ENCODE measurements around the gene GGT1.
A peak's percentile ranks its signal among the peaks of the same experiment; 100 is the strongest.

Gene GGT1

DNA sequence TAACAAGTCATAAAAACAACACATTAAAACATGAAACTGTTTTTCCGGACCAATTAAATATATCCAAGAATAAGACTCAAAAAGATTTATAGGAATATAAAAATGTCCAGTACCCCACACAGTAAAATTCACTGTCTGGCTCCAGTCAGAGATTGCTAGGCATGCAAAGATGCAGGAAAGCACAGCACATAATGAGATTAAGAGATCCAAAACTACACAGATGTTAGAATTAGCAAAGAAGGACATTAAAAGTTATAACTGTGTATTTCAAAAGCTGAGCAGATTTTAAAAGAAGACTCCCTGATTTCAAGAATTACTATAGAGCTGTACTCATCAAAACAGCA, 23.8 kb upstream of the GGT1 start (continued):
- TF ChIP-seq ZNF621 (tag by site-specific recombination; IDR thresholded peaks at IDR 0.05): no peak
- TF ChIP-seq, protein P1, sequence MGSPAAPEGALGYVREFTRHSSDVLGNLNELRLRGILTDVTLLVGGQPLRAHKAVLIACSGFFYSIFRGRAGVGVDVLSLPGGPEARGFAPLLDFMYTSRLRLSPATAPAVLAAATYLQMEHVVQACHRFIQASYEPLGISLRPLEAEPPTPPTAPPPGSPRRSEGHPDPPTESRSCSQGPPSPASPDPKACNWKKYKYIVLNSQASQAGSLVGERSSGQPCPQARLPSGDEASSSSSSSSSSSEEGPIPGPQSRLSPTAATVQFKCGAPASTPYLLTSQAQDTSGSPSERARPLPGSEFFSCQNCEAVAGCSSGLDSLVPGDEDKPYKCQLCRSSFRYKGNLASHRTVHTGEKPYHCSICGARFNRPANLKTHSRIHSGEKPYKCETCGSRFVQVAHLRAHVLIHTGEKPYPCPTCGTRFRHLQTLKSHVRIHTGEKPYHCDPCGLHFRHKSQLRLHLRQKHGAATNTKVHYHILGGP (tag by site-specific recombination; IDR thresholded peaks at IDR 0.05): no peak; the same call in 1 of the 2 replicates
- TF ChIP-seq, protein P2, sequence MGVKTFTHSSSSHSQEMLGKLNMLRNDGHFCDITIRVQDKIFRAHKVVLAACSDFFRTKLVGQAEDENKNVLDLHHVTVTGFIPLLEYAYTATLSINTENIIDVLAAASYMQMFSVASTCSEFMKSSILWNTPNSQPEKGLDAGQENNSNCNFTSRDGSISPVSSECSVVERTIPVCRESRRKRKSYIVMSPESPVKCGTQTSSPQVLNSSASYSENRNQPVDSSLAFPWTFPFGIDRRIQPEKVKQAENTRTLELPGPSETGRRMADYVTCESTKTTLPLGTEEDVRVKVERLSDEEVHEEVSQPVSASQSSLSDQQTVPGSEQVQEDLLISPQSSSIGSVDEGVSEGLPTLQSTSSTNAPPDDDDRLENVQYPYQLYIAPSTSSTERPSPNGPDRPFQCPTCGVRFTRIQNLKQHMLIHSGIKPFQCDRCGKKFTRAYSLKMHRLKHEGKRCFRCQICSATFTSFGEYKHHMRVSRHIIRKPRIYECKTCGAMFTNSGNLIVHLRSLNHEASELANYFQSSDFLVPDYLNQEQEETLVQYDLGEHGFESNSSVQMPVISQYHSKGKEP (tag by site-specific recombination; IDR thresholded peaks at IDR 0.05): peak; percentile 72
- no peak for TF ChIP-seq ZNF791 (tag by site-specific recombination; IDR thresholded peaks at IDR 0.05)
- TF ChIP-seq OSR2 (tag by site-specific recombination; IDR thresholded peaks at IDR 0.05): 0 out of 2 replicates have a peak, but pooled peaks have one; percentile 6
- TF ChIP-seq ZNF514 (tag by site-specific recombination; IDR thresholded peaks at IDR 0.05): no peak
- TF ChIP-seq ZNF146 (tag by site-specific recombination; IDR thresholded peaks at IDR 0.05): no peak
- no peak for TF ChIP-seq ZNF660 (tag by site-specific recombination; IDR thresholded peaks at IDR 0.05)
- no peak for TF ChIP-seq ZNF311 (tag by site-specific recombination; IDR thresholded peaks at IDR 0.05; ENCODE audit: borderline replicate concordance)
- no peak for TF ChIP-seq ZNF561 (tag by site-specific recombination; IDR thresholded peaks at IDR 0.05; ENCODE audit: borderline replicate concordance)
- TF ChIP-seq ZNF138 (tag by site-specific recombination; IDR thresholded peaks at IDR 0.05; ENCODE audit: borderline replicate concordance): no peak
- no peak for TF ChIP-seq ZNF223 (tag by site-specific recombination; IDR thresholded peaks at IDR 0.05)
- TF ChIP-seq SP7 (tag by site-specific recombination; IDR thresholded peaks at IDR 0.05): peak; percentile 6; the same call in 1 of the 2 replicates
- TF ChIP-seq, protein P3, sequence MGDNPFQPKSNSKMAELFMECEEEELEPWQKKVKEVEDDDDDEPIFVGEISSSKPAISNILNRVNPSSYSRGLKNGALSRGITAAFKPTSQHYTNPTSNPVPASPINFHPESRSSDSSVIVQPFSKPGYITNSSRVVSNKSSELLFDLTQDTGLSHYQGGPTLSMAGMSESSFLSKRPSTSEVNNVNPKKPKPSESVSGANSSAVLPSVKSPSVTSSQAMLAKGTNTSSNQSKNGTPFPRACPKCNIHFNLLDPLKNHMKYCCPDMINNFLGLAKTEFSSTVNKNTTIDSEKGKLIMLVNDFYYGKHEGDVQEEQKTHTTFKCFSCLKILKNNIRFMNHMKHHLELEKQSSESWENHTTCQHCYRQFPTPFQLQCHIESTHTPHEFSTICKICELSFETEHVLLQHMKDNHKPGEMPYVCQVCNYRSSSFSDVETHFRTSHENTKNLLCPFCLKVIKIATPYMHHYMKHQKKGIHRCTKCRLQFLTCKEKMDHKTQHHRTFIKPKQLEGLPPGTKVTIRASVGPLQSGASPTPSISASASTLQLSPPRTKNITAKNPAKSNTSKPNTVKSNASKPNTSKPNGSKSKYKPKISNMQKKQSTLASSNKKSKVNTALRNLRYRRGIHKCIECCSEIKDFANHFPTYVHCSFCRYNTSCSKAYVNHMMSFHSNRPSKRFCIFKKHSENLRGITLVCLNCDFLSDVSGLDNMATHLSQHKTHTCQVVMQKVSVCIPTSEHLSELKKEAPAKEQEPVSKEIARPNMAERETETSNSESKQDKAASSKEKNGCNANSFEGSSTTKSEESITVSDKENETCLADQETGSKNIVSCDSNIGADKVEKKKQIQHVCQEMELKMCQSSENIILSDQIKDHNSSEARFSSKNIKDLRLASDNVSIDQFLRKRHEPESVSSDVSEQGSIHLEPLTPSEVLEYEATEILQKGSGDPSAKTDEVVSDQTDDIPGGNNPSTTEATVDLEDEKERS (tag by site-specific recombination; IDR thresholded peaks at IDR 0.05): no peak
- TF ChIP-seq, protein P4, sequence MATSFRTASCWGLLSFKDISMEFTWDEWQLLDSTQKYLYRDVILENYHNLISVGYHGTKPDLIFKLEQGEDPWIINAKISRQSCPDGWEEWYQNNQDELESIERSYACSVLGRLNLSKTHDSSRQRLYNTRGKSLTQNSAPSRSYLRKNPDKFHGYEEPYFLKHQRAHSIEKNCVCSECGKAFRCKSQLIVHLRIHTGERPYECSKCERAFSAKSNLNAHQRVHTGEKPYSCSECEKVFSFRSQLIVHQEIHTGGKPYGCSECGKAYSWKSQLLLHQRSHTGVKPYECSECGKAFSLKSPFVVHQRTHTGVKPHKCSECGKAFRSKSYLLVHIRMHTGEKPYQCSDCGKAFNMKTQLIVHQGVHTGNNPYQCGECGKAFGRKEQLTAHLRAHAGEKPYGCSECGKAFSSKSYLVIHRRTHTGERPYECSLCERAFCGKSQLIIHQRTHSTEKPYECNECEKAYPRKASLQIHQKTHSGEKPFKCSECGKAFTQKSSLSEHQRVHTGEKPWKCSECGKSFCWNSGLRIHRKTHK (tag by site-specific recombination; IDR thresholded peaks at IDR 0.05): no peak
- TF ChIP-seq ZIC2 (tag by site-specific recombination; IDR thresholded peaks at IDR 0.05): no peak

DNA sequence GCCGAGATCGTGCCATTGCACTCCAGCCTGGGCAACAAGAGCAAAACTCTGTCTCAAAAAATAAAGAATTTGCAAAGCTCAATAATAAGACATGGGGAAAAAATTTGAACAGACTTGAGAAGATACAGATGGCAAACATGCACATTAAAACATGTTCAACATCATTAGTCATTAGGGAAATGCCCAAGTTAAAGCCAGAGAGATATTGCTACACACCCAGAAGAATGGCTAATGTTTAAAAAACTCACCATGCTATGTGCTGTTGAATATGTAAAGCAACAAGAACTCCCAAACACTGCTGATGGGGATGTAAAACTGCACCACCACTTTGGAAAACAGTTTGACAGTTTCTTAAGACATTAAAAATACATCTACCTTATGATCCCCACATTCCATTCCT, 22.7 kb upstream of the GGT1 start:
- Histone ChIP-seq H3K4me3 (ENCODE audit: low read depth, low read length) (no peak overlapping the region), H3K36me3 (ENCODE audit: control insufficient read depth in 2 of 2, insufficient read depth in 1 of 2, low read length in 2 of 2) (peaks cover 8% of the 10 kb centered on the region in 2 experiments; a peak in 2 of 3 replicates), H3K9me3 (ENCODE audit: control insufficient read depth, insufficient read depth, low read depth, low read length) (no peaks in the 10 kb centered on the region), H3K4me1 (ENCODE audit: control insufficient read depth, insufficient read depth, low read length) (peaks cover 20% of the 10 kb centered on the region), H3K27ac (ENCODE audit: extremely low read depth, low read depth, low read length) (no peak overlapping the region)
- POLR2A ChIA-PET: no interaction called here
- CTCF ChIA-PET: interaction anchor here (0.7 kb wide), 2 partner anchors 10 to 27 kb away, joined by 3 read pairs; no protein-coding TSS in a partner anchor
- TF ChIP-seq, protein P5, sequence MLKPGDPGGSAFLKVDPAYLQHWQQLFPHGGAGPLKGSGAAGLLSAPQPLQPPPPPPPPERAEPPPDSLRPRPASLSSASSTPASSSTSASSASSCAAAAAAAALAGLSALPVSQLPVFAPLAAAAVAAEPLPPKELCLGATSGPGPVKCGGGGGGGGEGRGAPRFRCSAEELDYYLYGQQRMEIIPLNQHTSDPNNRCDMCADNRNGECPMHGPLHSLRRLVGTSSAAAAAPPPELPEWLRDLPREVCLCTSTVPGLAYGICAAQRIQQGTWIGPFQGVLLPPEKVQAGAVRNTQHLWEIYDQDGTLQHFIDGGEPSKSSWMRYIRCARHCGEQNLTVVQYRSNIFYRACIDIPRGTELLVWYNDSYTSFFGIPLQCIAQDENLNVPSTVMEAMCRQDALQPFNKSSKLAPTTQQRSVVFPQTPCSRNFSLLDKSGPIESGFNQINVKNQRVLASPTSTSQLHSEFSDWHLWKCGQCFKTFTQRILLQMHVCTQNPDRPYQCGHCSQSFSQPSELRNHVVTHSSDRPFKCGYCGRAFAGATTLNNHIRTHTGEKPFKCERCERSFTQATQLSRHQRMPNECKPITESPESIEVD (tag by site-specific recombination; IDR thresholded peaks at IDR 0.05): peak; percentile 58; the same call in 1 of the 2 replicates
- TF ChIP-seq SCRT1 (tag by site-specific recombination; IDR thresholded peaks at IDR 0.05; ENCODE audit: borderline replicate concordance) (no peak), ZNF146 (tag by site-specific recombination; IDR thresholded peaks at IDR 0.05) (no peak), ZNF19 (tag by site-specific recombination; IDR thresholded peaks at IDR 0.05; ENCODE audit: low read depth) (no peak)
- TF ChIP-seq, protein P6, sequence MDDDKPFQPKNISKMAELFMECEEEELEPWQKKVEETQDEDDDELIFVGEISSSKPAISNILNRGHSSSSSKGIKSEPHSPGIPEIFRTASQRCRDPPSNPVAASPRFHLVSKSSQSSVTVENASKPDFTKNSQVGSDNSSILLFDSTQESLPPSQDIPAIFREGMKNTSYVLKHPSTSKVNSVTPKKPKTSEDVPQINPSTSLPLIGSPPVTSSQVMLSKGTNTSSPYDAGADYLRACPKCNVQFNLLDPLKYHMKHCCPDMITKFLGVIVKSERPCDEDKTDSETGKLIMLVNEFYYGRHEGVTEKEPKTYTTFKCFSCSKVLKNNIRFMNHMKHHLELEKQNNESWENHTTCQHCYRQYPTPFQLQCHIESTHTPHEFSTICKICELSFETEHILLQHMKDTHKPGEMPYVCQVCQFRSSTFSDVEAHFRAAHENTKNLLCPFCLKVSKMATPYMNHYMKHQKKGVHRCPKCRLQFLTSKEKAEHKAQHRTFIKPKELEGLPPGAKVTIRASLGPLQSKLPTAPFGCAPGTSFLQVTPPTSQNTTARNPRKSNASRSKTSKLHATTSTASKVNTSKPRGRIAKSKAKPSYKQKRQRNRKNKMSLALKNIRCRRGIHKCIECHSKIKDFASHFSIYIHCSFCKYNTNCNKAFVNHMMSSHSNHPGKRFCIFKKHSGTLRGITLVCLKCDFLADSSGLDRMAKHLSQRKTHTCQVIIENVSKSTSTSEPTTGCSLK (tag by site-specific recombination; IDR thresholded peaks at IDR 0.05): no peak
- TF ChIP-seq, protein P7, sequence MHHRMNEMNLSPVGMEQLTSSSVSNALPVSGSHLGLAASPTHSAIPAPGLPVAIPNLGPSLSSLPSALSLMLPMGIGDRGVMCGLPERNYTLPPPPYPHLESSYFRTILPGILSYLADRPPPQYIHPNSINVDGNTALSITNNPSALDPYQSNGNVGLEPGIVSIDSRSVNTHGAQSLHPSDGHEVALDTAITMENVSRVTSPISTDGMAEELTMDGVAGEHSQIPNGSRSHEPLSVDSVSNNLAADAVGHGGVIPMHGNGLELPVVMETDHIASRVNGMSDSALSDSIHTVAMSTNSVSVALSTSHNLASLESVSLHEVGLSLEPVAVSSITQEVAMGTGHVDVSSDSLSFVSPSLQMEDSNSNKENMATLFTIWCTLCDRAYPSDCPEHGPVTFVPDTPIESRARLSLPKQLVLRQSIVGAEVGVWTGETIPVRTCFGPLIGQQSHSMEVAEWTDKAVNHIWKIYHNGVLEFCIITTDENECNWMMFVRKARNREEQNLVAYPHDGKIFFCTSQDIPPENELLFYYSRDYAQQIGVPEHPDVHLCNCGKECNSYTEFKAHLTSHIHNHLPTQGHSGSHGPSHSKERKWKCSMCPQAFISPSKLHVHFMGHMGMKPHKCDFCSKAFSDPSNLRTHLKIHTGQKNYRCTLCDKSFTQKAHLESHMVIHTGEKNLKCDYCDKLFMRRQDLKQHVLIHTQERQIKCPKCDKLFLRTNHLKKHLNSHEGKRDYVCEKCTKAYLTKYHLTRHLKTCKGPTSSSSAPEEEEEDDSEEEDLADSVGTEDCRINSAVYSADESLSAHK (tag by site-specific recombination; IDR thresholded peaks at IDR 0.05): peak; percentile 30; the same call in 1 of the 2 replicates
